H9 (cell line): Measurements from ENCODE around the gene RAPH1. TPM values are rescaled to one million over a fixed set of nuclear protein-coding genes. Genes with fewer than 3 reads are reported as not detected.

Experiments
- DNase-seq: peaks from one replicate; pipeline ENCODE4 v3.0.0-alpha.2; 2017
- H2AFZ ChIP-seq: one replicate; pipeline ENCODE4 v1.6.1; 2013; ENCODE audit warnings: mild to moderate bottlenecking, low read length, control low read depth, moderate library complexity
- H2AK5ac ChIP-seq: 2 replicates; pipeline ENCODE4 v1.6.1; 2013; ENCODE audit warnings: low read length, control low read depth, mixed read lengths; ENCODE audit not compliant: insufficient read length
- H2BK120ac ChIP-seq: one replicate; pipeline ENCODE4 v1.6.1; 2013; ENCODE audit warnings: low read depth, mild to moderate bottlenecking, low read length, control low read depth, inconsistent platforms; ENCODE audit not compliant: poor library complexity, severe bottlenecking
- H2BK12ac ChIP-seq: 2 replicates; pipeline ENCODE4 v1.6.1; 2013; ENCODE audit warnings: low read length, control low read depth, mixed read lengths, low read depth; ENCODE audit not compliant: insufficient read length
- H2BK15ac ChIP-seq: 2 replicates; pipeline ENCODE4 v1.6.1; 2013; ENCODE audit warnings: low read depth, low read length, control low read depth
- H2BK20ac ChIP-seq: one replicate; pipeline ENCODE4 v1.6.1; 2013; ENCODE audit warnings: low read depth, mild to moderate bottlenecking, low read length, control low read depth, inconsistent platforms; ENCODE audit not compliant: poor library complexity, severe bottlenecking
- H2BK5ac ChIP-seq: 2 replicates; pipeline ENCODE4 v1.6.1; 2013; ENCODE audit warnings: low read length, control low read depth, mixed read lengths; ENCODE audit not compliant: insufficient read length
- H3K14ac ChIP-seq: 2 replicates; pipeline ENCODE4 v1.6.1; 2013; ENCODE audit warnings: low read length, control low read depth; ENCODE audit not compliant: insufficient read depth
- H3K18ac ChIP-seq: 2 replicates; pipeline ENCODE4 v1.6.1; 2013; ENCODE audit warnings: low read depth, mild to moderate bottlenecking, mixed read lengths, low read length, control low read depth; ENCODE audit not compliant: insufficient read length
- H3K23ac ChIP-seq: 2 replicates; pipeline ENCODE4 v1.6.1; 2013; ENCODE audit warnings: low read length, control low read depth, mixed read lengths, low read depth; ENCODE audit not compliant: insufficient read length
- H3K23me2 ChIP-seq: 2 replicates; pipeline ENCODE4 v1.6.1; 2013; ENCODE audit warnings: low read depth, mild to moderate bottlenecking, mixed read lengths, low read length, control low read depth; ENCODE audit not compliant: insufficient read length, poor library complexity, severe bottlenecking
- H3K27ac ChIP-seq: 2 replicates; pipeline ENCODE4 v1.5.1; 2013; ENCODE audit warnings: low read length, control low read depth, mixed read lengths, low read depth; ENCODE audit not compliant: insufficient read length
- H3K27me3 ChIP-seq: 2 replicates; pipeline ENCODE4 v1.6.1; 2013; ENCODE audit warnings: low read length, control low read depth, inconsistent platforms; ENCODE audit not compliant: insufficient read depth
- H3K4ac ChIP-seq: 2 replicates; pipeline ENCODE4 v1.6.1; 2013; ENCODE audit warnings: low read depth, mild to moderate bottlenecking, control low read depth, inconsistent platforms, low read length, moderate library complexity
- H3K4me1 ChIP-seq: 2 replicates; pipeline ENCODE4 v1.6.1; 2013; ENCODE audit warnings: low read length, control low read depth, inconsistent platforms; ENCODE audit not compliant: insufficient read depth
- H3K4me2 ChIP-seq: 2 replicates; pipeline ENCODE4 v1.6.1; 2013; ENCODE audit warnings: low read length, control low read depth, mixed read lengths; ENCODE audit not compliant: insufficient read length, insufficient read depth
- H3K56ac ChIP-seq: 2 replicates; pipeline ENCODE4 v1.6.1; 2013; ENCODE audit warnings: low read depth, mild to moderate bottlenecking, mixed read lengths, low read length, control low read depth; ENCODE audit not compliant: insufficient read length
- H3K79me1 ChIP-seq: 2 replicates; pipeline ENCODE4 v1.6.1; 2013; ENCODE audit warnings: low read depth, mild to moderate bottlenecking, moderate library complexity, low read length, control low read depth, inconsistent platforms; ENCODE audit not compliant: insufficient read depth, poor library complexity, severe bottlenecking
- H3K79me2 ChIP-seq: 2 replicates; pipeline ENCODE4 v1.6.1; 2013; ENCODE audit warnings: low read length, control low read depth, inconsistent platforms; ENCODE audit not compliant: insufficient read depth
- H3K9ac ChIP-seq: 2 replicates; pipeline ENCODE4 v1.6.1; 2013; ENCODE audit warnings: low read length, control low read depth, mixed read lengths; ENCODE audit not compliant: insufficient read length; ENCODE audit errors: extremely low read depth
- H3K9me3 ChIP-seq: one replicate; pipeline ENCODE4 v1.6.1; 2013; ENCODE audit warnings: low read depth, low read length, inconsistent platforms; ENCODE audit not compliant: control insufficient read depth
- H3T11ph ChIP-seq: one replicate; pipeline ENCODE4 v1.6.1; 2013; ENCODE audit warnings: mild to moderate bottlenecking, low read length, control low read depth, inconsistent platforms
- H4K20me1 ChIP-seq: one replicate; pipeline ENCODE4 v1.6.1; 2013; ENCODE audit not compliant: control insufficient read depth, insufficient read length, insufficient read depth
- H4K5ac ChIP-seq: 2 replicates; pipeline ENCODE4 v1.6.1; 2013; ENCODE audit warnings: low read depth, mild to moderate bottlenecking, mixed read lengths, low read length, control low read depth; ENCODE audit not compliant: insufficient read length
- H4K8ac ChIP-seq: replicated peaks from 2 replicates; pipeline ENCODE4 v1.6.1; 2013; ENCODE audit warnings: low read length, control low read depth, mixed read lengths, low read depth; ENCODE audit not compliant: insufficient read length
- H4K91ac ChIP-seq: 2 replicates; pipeline ENCODE4 v1.6.1; 2013; ENCODE audit warnings: low read depth, mild to moderate bottlenecking, moderate library complexity, mixed read lengths, low read length, control low read depth; ENCODE audit not compliant: insufficient read length
- H3K27ac Mint-ChIP-seq, 3 experiments: 2 replicates in 2 of 3; 3 replicates in 1 of 3; pipeline ENCODE4 v1.8.0; 2020 to 2021; ENCODE audit warnings: mixed read lengths in 3 of 3, mild to moderate bottlenecking in 1 of 3, moderate library complexity in 1 of 3
- H3K27me3 Mint-ChIP-seq: 2 replicates; pipeline ENCODE4 v1.8.0; 2021; ENCODE audit warnings: low read depth, mild to moderate bottlenecking, moderate library complexity, mixed read lengths
- H3K36me3 Mint-ChIP-seq, 3 experiments: 2 replicates in 2 of 3; 3 replicates in 1 of 3; pipeline ENCODE4 v1.8.0; 2020 to 2021; ENCODE audit warnings: low read depth in 3 of 3, mixed read lengths in 3 of 3; ENCODE audit not compliant: insufficient read depth in 1 of 3
- H3K4me1 Mint-ChIP-seq, 2 experiments: 2 replicates each; pipeline ENCODE4 v1.8.0; 2020; ENCODE audit warnings: mixed read lengths in 2 of 2
- H3K4me3 Mint-ChIP-seq, 2 experiments: 2 replicates in 1 of 2; 3 replicates in 1 of 2; pipeline ENCODE4 v1.8.0; 2020 to 2021; ENCODE audit warnings: mild to moderate bottlenecking in 2 of 2, mixed read lengths in 2 of 2, moderate library complexity in 1 of 2
- H3K9me3 Mint-ChIP-seq, 2 experiments: 2 replicates in 1 of 2; 3 replicates in 1 of 2; pipeline ENCODE4 v1.8.0; 2020; ENCODE audit warnings: mild to moderate bottlenecking in 2 of 2, mixed read lengths in 2 of 2, moderate library complexity in 1 of 2
- CTCF ChIP-seq: fragments of 200-600 bp; sonication (generic); conservative IDR thresholded peaks from 3 replicates; pipeline ENCODE4 v1.8.0; 2021; ENCODE audit warnings: antibody characterized with exemption, mild to moderate bottlenecking
- WGBS: extraction: QIAGEN DNeasy Blood & Tissue Kit; methylation state at CpG from one replicate; pipeline ENCODE4 v1.1.7; 2013; ENCODE audit warnings: missing lambda C conversion rate, low lambda C conversion rate, mixed read lengths; ENCODE audit not compliant: insufficient read length; ENCODE audit errors: extremely low coverage; 5-methylcytosine and 5-hydroxymethylcytosine counted together
- total RNA-seq: library from RNA; stranded (reverse); gene quantifications from 2 replicates; pipeline ENCODE4 v1.2.1, GENCODE V29; 2021

Gene RAPH1
- total RNA-seq, 1 experiment from 2014 or later = 17.1 TPM

GRCh38 chr2:203547356-203547755 is 12.3 kb upstream of the RAPH1 start:
- Histone ChIP-seq H2AFZ (no peak overlapping the region), H3K56ac (no peak overlapping the region), H2BK5ac (no peak overlapping the region), H4K5ac (no peak overlapping the region), H3K4me1 (no peaks in the 10 kb centered on the region), H3K27ac (no peak overlapping the region), H4K8ac (no peak overlapping the region), H3K4ac (no peak overlapping the region), H3K4me2 (no peak overlapping the region), H2BK20ac (no peak overlapping the region), H3K9me3 (no peaks in the 10 kb centered on the region), H3K23me2 (no peaks in the 10 kb centered on the region), H3K27me3 (no peaks in the 10 kb centered on the region), H3T11ph (no peak overlapping the region), H3K23ac (no peak overlapping the region), H3K79me1 (no peaks in the 10 kb centered on the region), H3K79me2 (no peaks in the 10 kb centered on the region), H2AK5ac (no peak overlapping the region), H2BK120ac (no peak overlapping the region), H2BK12ac (no peak overlapping the region), H3K9ac (no peak overlapping the region), H3K14ac (no peak overlapping the region), H4K20me1 (no peaks in the 10 kb centered on the region), H3K18ac (no peak overlapping the region), H4K91ac (no peak overlapping the region), H2BK15ac (no peak overlapping the region)
- no CpG with 5 or more reads among the region's 1 CpG for WGBS
- no peaks in the 10 kb centered on the region; the same call in 1 of the 2 replicates for H3K27me3 Mint-ChIP-seq
- H3K9me3 Mint-ChIP-seq = no peaks in the 10 kb centered on the region
- no peak for DNase-seq
- no peak overlapping the region for H3K4me3 Mint-ChIP-seq
- H3K4me1 Mint-ChIP-seq = peaks cover 0 to 5% of the 10 kb centered on the region in 2 experiments; a peak in 1 of 4 replicates
- H3K27ac Mint-ChIP-seq = no peak overlapping the region
- TF ChIP-seq CTCF = no peak
- no peaks in the 10 kb centered on the region for H3K36me3 Mint-ChIP-seq
